Stimulated activated CD8-positive, alpha-beta memory T cell treated with anti-CD3 and anti-CD28 coated beads, Interleukin-2, amount 100 ng/mL, for 1 hour (primary cell): ENCODE data around the gene WDR73.
A peak's percentile ranks its signal among the peaks of the same experiment; 100 is the strongest.
"Not testable (repeated sequence)": the region's sequence is repeated elsewhere in the genome, so short reads cannot be mapped to it uniquely, and the experiment has no call there.

ENCODE experiments used
- DNase-seq, 2 donors: peaks; one replicate each; pipeline ENCODE4 v3.0.0-alpha.2; 2020; ENCODE audit warnings: low read depth in 2 of 2

Gene WDR73

GRCh38 chr15:84657748-84658079, 3.6 kb upstream of the WDR73 start:
- DNase-seq = no peak

- no peak for DNase-seq
These were observed 2.9 kb upstream of the WDR73 start for GRCh38 chr15:84656972-84657371.

DNA sequence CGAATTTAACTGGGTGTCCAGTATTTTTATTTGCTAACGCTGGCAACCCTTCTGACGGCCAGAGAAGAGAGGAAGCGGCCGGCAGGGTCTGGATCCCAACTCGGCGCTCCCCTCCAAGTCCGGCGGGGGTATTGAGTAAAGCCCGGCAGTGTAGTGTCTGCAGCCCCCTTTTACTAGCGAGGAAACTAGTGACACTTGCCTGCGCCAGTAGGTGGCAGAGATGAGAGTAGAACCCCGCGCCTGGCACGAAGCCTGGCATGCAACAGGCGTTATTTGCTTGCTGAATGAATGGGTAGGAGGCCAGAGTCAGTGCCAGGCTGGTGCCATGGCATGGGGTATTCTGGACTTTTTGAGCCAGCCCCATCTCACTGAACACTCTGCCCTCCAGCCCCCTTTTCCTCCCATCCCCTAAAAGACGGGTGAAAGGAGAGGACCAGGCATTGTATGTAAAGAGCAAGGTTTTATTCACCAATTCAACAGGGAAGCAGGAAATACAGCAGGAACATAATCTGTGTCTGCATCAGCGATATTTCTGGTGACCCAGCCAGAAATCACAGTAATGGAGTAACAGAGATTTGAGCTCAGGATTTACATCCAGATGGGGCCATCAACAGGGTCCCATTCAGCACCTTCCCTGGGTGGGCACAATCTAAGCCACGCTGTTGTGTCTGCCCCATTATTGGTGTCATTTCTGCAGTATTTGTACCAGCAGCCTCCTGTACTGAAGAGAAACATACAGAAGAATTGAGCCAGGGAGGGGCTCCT, 788 bp upstream of the WDR73 start:
- DNase-seq = peak; percentile 39 to 60

GRCh38 chr15:84653584-84653909, 536 bp downstream of the WDR73 start:
- DNase-seq = no peak

- no peak for DNase-seq
These were observed 4.4 kb downstream of the WDR73 start for GRCh38 chr15:84649706-84650105.

DNA sequence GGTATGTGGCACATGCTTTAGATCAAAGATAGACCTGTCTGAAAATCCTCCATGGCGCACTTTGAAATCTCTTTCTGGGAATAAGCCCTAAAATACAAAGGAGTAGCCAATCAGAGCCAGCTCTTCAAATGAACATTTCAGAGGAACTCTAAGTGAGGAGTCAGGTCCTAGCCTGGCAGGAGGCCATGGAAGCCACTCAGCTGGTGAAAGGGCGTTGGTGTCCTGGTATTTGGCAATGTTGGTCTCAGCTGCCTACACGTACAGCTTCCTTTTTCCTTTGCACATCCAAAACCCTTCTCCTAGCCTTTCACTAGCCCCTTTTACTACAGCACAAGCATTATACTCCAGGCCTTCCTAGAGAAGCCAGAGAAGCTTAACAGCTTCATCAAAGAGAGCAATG, 5.5 kb downstream of the WDR73 start:
- DNase-seq = no peak

DNA sequence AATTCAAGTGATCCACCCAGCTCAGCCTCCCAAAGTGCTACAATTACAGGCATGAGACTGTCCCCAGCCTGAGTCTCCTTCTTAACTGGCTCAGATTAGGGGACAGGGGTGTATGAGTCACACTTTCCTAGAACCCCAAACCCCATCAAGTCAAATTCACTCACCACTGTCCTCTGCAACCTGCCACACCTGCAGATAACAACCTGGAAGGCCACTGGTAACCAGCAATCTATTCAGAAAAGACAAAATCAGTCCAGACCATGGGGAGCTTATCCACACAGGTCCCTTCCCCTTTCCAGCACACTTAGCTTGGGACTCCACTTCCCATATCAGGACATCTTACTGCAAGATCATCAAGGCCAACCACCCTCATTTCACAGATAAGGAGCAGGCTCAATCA, 6.4 kb downstream of the WDR73 start:
- DNase-seq = no peak

GRCh38 chr15:84645997-84646396, 8.1 kb downstream of the WDR73 start:
- no peak for DNase-seq

DNA sequence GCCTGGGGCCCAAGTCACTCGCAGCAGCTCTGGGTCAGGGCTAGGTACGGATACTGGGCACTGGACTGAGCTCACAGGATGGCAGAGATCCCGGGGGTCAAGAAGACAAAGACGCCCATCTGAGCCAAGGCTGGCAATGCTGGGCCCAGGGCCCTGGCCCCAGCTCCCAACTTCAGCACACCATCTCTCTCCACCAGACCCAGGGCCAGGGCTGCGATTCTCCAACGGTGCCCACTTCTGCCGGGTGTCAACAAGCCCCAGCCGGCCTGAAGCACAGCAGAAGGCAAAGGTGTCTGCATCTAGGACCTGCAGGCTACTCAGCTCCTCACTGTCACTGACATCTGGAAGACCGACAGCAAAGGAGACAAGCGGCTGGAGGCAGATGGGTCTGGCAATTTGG, 8.6 kb downstream of the WDR73 start:
- no peak for DNase-seq

GRCh38 chr15:84643838-84644237, 10.2 kb downstream of the WDR73 start:
- DNase-seq = no peak

GRCh38 chr15:84642640-84643039, 11.4 kb downstream of the WDR73 start:
- not testable (repeated sequence) for DNase-seq

DNA sequence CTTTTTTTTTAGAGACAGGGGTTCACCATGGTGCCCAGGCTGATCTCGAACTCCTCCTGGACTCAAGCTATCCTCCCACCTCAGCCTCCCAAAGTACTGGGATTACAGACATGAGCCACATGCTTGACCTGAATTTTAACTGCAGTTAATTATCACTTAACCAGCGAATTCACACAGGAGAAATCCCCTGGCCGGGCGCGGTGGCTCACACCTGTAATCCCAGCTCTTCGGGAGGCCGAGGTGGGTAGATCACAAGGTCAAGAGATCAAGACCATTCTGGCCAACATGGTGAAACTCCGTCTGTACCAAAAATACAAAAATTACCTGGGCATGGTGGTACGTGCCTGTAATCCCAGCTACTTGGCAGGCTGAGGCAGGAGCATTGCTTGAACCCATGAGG, 12.2 kb downstream of the WDR73 start:
- not testable (repeated sequence) for DNase-seq

DNA sequence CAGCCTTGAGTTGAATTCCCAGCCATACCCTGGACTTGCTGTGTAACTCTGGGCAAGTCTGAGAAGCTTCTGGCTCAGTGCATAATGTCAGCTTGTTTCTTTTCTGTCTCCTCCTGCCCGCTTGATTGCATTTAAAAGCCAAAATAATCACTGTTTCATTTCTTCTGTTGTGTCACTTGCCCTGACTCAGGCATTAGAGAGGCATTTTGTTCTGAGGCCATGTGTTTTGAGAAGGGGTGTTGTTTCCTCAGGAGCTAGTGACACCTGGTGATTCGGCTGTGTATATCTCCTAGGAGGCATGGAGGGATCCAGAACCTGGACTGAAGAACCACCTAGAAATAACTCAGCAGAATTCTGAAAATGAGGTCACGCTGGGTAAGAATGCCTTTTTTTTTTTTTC, 16.0 kb downstream of the WDR73 start:
- DNase-seq = no peak

DNA sequence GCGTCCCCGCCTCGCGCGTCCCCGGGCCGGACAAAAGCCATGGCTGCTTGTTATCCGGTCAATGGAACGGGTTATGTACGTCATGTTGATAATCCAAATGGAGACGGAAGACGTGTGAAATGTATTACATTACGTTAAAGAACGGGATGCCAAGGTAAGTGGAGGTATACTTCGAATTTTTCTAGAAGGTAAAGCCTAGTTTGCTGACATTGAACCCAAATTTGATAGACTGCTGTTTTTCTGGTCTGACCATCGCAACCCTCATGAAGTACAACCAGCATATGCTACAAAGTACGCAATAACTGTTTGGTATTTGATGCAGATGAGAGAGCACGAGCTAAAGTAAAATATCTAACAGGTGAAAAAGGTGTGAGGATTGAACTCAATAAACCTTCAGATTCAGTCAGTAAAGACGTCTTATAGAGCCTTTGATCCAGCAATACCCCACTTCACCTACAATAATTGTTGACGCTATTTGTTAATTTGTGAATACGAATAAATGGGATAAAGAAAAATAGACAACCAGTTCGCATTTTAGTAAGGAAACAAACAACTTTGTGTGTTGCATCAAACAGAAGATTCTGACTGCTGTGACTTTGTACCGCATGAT, 19.8 kb downstream of the WDR73 start:
- no peak for DNase-seq

- DNase-seq = peak; percentile 31 to 38
These were observed 20.5 kb downstream of the WDR73 start for GRCh38 chr15:84633311-84634227.

DNA sequence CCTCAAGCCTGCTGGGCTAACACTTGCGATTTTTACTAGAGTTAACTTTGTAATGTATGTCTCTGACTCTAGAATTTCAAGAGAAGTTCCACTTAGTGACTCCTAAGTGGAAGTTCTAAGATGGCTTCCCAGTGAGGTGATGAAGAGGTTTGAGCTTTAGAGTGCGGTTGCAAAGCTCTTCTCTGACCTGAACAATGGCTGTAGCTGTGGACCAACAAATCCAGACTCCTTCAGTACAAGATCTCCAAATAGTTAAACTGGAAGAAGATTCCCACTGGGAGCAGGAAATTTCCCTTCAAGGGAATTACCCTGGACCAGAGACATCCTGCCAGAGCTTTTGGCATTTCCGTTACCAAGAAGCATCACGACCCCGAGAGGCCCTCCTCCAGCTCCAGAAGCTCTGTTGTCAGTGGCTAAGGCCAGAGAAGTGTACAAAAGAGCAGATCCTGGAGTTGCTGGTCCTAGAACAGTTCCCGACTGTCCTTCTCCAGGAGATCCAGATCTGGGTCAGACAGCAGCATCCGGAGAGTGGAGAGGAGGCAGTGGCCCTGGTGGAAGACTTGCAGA, 22.3 kb downstream of the WDR73 start:
- no peak for DNase-seq

DNA sequence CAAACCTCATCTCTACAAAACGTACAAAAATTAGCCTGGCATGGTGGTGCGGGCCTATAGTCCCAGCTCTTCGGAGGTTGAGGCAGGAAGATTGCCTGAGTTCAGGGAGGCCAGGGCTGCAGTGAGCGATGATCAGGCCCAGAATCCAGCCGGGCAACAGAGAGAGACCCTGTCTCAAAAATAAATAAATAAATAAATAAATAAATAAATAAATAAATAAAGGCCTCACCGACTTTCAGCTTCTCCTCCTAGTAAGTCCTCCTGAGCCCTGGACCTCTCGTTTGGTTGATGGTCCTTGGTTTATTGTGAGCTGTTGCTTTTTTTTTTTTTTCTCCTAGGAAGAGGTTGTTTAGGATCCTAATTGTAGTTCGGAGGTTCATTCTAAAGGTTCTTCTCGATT, 25.1 kb downstream of the WDR73 start:
- no peak for DNase-seq

- no peak for DNase-seq
These were observed 29.0 kb downstream of the WDR73 start for GRCh38 chr15:84625123-84625522.

DNA sequence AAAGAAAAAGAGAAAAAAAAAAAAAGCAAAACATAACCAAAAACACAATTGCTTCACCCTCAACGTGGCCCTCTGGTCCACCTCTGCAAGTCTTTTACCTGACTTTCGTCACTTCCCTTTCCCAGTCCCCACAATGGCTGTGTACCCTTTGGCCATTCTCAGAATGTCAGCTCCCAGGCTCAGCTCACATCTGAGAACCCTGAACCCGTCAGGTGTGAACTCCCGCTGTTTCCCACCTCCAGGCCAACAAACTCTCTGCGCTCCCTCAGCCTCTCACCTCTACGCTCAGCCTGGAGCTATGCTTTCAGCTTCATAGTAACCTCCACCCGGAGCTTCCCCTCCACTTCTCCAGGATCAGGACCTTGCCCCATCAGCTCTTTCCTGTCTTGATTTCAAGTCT, 29.7 kb downstream of the WDR73 start:
- no peak for DNase-seq

DNA sequence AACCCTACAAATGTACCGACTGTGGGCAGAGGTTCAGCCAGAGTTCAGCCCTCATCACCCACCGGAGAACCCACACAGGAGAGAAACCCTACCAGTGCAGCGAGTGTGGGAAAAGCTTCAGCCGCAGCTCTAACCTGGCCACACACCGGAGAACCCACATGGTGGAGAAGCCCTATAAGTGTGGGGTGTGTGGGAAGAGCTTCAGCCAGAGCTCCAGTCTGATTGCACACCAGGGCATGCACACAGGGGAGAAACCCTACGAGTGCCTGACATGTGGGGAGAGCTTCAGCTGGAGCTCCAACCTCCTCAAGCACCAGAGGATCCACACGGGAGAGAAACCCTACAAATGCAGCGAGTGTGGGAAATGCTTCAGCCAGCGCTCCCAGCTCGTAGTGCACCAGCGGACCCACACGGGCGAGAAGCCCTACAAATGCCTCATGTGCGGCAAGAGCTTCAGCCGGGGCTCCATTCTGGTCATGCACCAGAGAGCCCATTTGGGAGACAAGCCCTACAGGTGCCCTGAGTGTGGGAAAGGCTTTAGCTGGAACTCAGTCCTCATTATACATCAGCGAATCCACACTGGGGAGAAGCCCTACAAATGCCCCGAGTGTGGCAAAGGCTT, 32.6 kb downstream of the WDR73 start:
- no peak for DNase-seq

DNA sequence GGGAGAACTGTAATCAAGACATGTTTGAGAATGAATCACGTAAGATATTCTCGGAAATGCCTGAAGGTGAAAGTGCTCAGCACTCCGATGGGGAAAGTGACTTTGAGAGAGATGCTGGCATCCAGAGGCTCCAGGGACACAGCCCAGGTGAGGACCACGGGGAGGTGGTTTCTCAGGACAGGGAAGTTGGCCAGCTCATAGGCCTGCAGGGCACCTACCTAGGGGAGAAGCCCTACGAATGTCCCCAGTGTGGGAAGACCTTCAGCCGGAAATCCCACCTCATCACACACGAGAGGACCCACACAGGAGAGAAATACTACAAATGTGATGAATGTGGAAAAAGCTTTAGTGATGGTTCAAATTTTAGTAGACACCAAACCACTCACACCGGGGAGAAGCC, 33.5 kb downstream of the WDR73 start:
- DNase-seq = no peak

- DNase-seq = no peak
These were observed 37.8 kb downstream of the WDR73 start for GRCh38 chr15:84616235-84616634.
